Thyroid gland (tissue), 4 donors: Measurements from ENCODE around the gene KAT6B. TPM values are rescaled to one million over a fixed set of nuclear protein-coding genes. Genes with fewer than 3 reads are reported as not detected.

Source experiments
- DNase-seq, 2 donors: peaks; one replicate each; pipeline ENCODE4 v3.0.0-alpha.2; 2019
- H3K27ac ChIP-seq, 3 donors: fragments of 200-600 bp; sonication (generic); 1 replicate in 2 of 3; 2 replicates in 1 of 3; pipeline ENCODE4 v1.5.1; 2016 to 2019; ENCODE audit warnings: mild to moderate bottlenecking in 1 of 3, moderate library complexity in 1 of 3
- H3K27me3 ChIP-seq: fragments of 200-600 bp; sonication (generic); one replicate; pipeline ENCODE4 v1.5.1; 2019
- H3K36me3 ChIP-seq, 2 donors: fragments of 200-600 bp; sonication (generic); one replicate each; pipeline ENCODE4 v1.5.1; 2016 to 2019
- H3K4me1 ChIP-seq, 2 donors: fragments of 200-600 bp; sonication (generic); one replicate each; pipeline ENCODE4 v1.5.1; 2017 to 2019
- H3K4me3 ChIP-seq, 3 donors: fragments of 200-600 bp; sonication (generic); replicated peaks in 1 of 3; 1 replicate in 2 of 3; 2 replicates in 1 of 3; pipeline ENCODE4 v1.5.1; 2016; ENCODE audit warnings: mild to moderate bottlenecking in 1 of 3
- H3K9me3 ChIP-seq: fragments of 200-600 bp; sonication (generic); one replicate; pipeline ENCODE4 v1.5.1; 2017
- POLR2A ChIP-seq, 2 donors: fragments of 450-650 bp; IDR thresholded peaks; one replicate each; pipeline ENCODE4 v1.6.1; 2017; ENCODE audit warnings: antibody characterized with exemption in 2 of 2, mild to moderate bottlenecking in 2 of 2, moderate library complexity in 1 of 2
- WGBS, 2 donors: methylation state at CpG; one replicate each; pipeline ENCODE4 v1.1.5; 2017; 5-methylcytosine and 5-hydroxymethylcytosine counted together
- intact Hi-C: fragments of 100-400 bp; cut with DNase I; formaldehyde crosslinking; loops from one replicate; pipeline ENCODE4 v1.15.1; 2023
- total RNA-seq, 4 donors: library from RNA; depleted of rRNA; stranded (reverse); fragments of >200 nt; gene quantifications; one replicate each; pipeline ENCODE4 v1.2.3, GENCODE V29; 2016
- TF ChIP-seq, protein P1 (sequence below), 6 experiments: fragments of 200-600 bp in 3 of 6; fragments of 450-650 bp in 3 of 6; sonication (generic) in 3 of 6; IDR thresholded peaks; one replicate each; pipeline ENCODE4 v1.5.1; 2016 to 2019; ENCODE audit warnings: antibody characterized with exemption in 6 of 6, mild to moderate bottlenecking in 2 of 6, inconsistent platforms in 1 of 6, moderate library complexity in 1 of 6

The KAT6B gene
- total RNA-seq, 4 donors from 2014 or later: 56.5 to 115 (median 76.3) TPM

DNA sequence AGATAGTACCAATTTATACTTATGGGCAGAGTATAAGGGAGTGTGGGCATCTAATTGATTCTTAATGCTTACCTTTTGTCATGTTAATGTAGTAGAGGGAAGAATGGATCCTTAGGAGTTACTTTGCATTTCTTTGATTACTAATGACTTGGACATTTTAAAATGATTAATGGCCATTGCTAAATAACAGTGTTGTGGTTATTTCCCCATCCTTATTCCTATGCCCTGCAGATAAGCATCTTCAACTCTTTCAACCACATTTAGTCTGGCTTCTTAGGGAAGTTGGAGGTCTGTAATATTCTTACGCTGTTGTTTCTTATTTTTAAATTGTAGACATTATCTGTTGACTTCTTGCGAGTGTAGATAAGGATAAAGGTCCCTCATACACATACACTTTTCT is 37.2 kb downstream of the KAT6B start:
- H3K4me1 ChIP-seq: peaks cover 0 to 8% of the 10 kb centered on the region in 2 donors
- DNase-seq: no peak
- H3K9me3 ChIP-seq: no peaks in the 10 kb centered on the region
- no peaks in the 10 kb centered on the region for H3K36me3 ChIP-seq
- TF ChIP-seq, protein P1, sequence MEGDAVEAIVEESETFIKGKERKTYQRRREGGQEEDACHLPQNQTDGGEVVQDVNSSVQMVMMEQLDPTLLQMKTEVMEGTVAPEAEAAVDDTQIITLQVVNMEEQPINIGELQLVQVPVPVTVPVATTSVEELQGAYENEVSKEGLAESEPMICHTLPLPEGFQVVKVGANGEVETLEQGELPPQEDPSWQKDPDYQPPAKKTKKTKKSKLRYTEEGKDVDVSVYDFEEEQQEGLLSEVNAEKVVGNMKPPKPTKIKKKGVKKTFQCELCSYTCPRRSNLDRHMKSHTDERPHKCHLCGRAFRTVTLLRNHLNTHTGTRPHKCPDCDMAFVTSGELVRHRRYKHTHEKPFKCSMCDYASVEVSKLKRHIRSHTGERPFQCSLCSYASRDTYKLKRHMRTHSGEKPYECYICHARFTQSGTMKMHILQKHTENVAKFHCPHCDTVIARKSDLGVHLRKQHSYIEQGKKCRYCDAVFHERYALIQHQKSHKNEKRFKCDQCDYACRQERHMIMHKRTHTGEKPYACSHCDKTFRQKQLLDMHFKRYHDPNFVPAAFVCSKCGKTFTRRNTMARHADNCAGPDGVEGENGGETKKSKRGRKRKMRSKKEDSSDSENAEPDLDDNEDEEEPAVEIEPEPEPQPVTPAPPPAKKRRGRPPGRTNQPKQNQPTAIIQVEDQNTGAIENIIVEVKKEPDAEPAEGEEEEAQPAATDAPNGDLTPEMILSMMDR (IDR thresholded peaks at IDR 0.05): no peak
- no peak for TF ChIP-seq POLR2A (IDR thresholded peaks at IDR 0.05)
- WGBS, 2 donors: 93 to 94% methylated on average over 2 of the region's 2 CpGs
- no peak overlapping the region for H3K4me3 ChIP-seq
- no peaks in the 10 kb centered on the region for H3K27me3 ChIP-seq
- intact Hi-C loops: no loop called here
- no peak overlapping the region for H3K27ac ChIP-seq

- TF ChIP-seq, protein P1 (IDR thresholded peaks at IDR 0.05): no peak
- TF ChIP-seq POLR2A (IDR thresholded peaks at IDR 0.05): no peak
- no peak overlapping the region for H3K4me3 ChIP-seq
- no peak overlapping the region for H3K27ac ChIP-seq
- WGBS, 2 donors: 83 to 87% methylated on average over 3 of the region's 3 CpGs
- no peaks in the 10 kb centered on the region for H3K36me3 ChIP-seq
- H3K9me3 ChIP-seq: no peaks in the 10 kb centered on the region
- intact Hi-C loops: no loop called here
- H3K4me1 ChIP-seq: peaks cover 0 to 8% of the 10 kb centered on the region in 2 donors
- DNase-seq: no peak
- H3K27me3 ChIP-seq: no peaks in the 10 kb centered on the region
Observed at GRCh38 chr10:74867351-74867750, 41.0 kb downstream of the KAT6B start.

DNA sequence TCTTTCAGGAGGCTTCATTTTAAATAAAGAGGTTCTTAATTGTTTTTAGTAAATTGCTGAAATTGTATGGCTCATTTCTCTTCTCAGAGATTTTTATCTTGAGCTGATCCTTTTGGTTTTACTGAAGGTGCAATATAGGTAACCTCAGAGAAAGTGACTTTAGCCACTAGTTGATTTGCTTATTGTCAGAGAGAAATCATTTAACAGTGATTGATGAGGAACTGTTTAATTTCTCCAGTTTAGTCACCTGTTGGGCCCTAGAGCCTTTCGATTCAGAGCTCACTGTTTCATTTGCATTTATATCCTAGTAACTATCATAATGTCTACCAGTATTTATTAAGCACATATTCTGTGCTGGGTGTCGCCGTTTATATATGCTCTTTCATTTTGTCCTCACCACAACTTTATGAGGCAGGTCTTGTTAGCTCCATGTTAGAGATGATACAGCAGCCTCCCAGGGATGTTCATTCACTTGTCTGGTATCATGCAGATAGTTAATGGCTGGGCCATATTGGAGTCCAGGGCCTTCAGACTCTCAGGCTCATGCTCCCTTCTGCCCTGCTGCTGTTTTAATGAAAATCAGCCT is 42.1 kb downstream of the KAT6B start:
- intact Hi-C loops: no loop called here
- TF ChIP-seq, protein P1 (IDR thresholded peaks at IDR 0.05): no peak
- no peak for TF ChIP-seq POLR2A (IDR thresholded peaks at IDR 0.05)
- WGBS, 2 donors: 94% methylated on average over 3 of the region's 3 CpGs

DNA sequence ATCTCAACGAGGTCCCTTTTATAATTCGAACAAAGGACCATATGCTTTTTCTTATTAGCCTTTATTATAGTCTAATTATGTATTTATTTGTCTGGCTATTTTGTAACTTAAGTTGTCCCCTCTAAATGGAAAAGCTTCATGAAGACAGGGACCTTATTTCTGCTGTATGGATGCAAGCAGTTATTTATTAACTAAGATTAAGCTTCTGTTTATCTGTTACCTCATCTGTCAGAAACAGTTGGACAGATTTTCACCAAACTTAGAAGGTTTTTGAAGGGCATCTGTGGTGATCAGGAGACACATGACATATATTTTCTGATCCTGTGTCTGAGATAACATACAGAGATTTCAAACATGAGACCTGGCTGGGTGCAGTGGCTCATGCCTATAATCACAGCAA is 43.2 kb downstream of the KAT6B start:
- Histone ChIP-seq H3K36me3 (no peaks in the 10 kb centered on the region), H3K9me3 (no peaks in the 10 kb centered on the region), H3K4me1 (peaks cover 0 to 8% of the 10 kb centered on the region in 2 donors), H3K27me3 (no peaks in the 10 kb centered on the region), H3K27ac (no peak overlapping the region), H3K4me3 (no peak overlapping the region)
- TF ChIP-seq, protein P1 (IDR thresholded peaks at IDR 0.05): no peak
- no peak for TF ChIP-seq POLR2A (IDR thresholded peaks at IDR 0.05)
- WGBS, 2 donors: 91 to 97% methylated on average over 2 of the region's 2 CpGs
- intact Hi-C loops: no loop called here
- no peak for DNase-seq

More for the DNA sequence above, 42.1 kb downstream of the KAT6B start:
- Histone ChIP-seq H3K36me3 (no peaks in the 10 kb centered on the region), H3K4me3 (no peak overlapping the region), H3K27ac (no peak overlapping the region), H3K9me3 (no peaks in the 10 kb centered on the region), H3K4me1 (peaks cover 0 to 8% of the 10 kb centered on the region in 2 donors), H3K27me3 (no peaks in the 10 kb centered on the region)
- DNase-seq: no peak

DNA sequence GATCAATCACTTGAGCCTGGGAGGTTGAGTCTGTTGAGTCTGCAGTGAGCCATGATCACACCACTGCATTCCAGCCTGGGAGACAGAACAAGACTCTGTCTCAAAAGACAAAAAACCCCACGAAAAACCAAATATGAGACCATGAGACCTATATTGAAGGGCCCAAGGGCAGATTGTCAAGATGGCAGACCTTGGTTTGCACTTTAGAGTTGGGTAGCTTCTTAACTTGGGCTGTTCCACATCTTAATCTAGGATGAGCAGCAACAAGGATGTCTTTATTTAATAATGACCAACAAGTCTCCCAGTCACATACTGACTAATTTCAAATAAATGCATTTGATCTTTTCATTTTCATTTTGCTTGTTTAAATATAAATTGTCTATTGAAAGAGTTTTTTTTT is 43.8 kb downstream of the KAT6B start:
- Histone ChIP-seq H3K4me3 (no peak overlapping the region), H3K4me1 (peaks cover 0 to 11% of the 10 kb centered on the region in 2 donors), H3K36me3 (no peaks in the 10 kb centered on the region), H3K9me3 (no peaks in the 10 kb centered on the region), H3K27me3 (no peaks in the 10 kb centered on the region), H3K27ac (no peak overlapping the region)
- 88 to 93% methylated on average over 1 of the region's 1 CpG for WGBS, 2 donors
- DNase-seq: no peak
- intact Hi-C loops: no loop called here
- TF ChIP-seq, protein P1 (IDR thresholded peaks at IDR 0.05): no peak
